ENCODE results near the gene SEPTIN6.

DNA sequence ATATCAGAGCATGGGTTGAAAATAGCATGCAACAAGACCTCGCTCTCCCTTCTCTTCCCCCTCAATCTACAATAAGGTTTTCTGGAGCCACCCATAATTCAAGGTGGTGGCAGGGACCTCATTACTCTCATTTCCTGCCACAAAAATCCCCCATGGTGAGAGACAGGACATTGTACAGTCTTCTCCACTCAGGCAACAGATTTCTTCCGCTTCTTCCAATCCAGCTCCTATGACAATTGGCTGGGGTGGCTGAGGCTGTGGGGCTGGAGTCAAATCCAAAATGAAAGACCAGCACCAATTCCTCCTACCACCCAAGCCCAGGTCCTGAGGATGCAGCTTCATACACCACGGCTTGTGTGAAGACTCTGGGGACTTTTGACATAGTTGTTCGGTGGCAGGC, 46.5 kb downstream of the SEPTIN6 start:
- TF ChIP-seq CTCF (IDR thresholded peaks at IDR 0.05; ENCODE audit: insufficient read depth, low read depth, low read length) (no peak), EZH2 (IDR thresholded peaks at IDR 0.05; ENCODE audit: insufficient read depth, low read length) (no peak)

Data from astrocyte (in vitro differentiated cells and primary cell).